Dermis blood vessel endothelial cell (primary cell): ENCODE results near the gene MANBA. TPM values are rescaled to one million over a fixed set of nuclear protein-coding genes. Genes with fewer than 3 reads are reported as not detected.
"Not testable (repeated sequence)": the region's sequence is repeated elsewhere in the genome, so short reads cannot be mapped to it uniquely, and the experiment has no call there.

ENCODE experiments used
- DNase-seq: peaks from one replicate; pipeline ENCODE4 v3.0.0; 2010
- total RNA-seq: library from RNA; depleted of rRNA; stranded (reverse); fragments of >200 nt; gene quantifications from 2 replicates; pipeline ENCODE4 v1.2.3, GENCODE V29; 2014

The MANBA gene
- total RNA-seq, 1 donor from 2014 or later = 25.7 TPM

DNA sequence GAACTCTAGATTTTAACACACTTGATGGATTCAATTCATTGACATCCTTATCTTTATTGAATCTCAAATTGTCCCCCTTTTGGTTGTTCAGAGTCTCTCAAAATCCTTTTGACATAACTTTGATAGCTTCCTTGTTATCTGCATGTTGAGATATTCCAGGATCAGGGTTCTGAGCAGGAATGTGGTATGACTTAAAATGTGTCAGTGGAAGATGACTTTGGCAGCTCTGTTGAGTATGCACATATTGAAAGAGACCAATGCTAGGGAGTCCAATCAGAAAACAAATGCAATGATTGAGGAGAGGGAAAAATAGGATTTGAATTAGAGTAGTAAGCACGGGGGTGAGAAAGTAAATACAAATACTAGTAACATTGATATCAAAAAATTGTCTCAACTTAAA is 93.8 kb downstream of the MANBA start:
- DNase-seq = no peak

DNA sequence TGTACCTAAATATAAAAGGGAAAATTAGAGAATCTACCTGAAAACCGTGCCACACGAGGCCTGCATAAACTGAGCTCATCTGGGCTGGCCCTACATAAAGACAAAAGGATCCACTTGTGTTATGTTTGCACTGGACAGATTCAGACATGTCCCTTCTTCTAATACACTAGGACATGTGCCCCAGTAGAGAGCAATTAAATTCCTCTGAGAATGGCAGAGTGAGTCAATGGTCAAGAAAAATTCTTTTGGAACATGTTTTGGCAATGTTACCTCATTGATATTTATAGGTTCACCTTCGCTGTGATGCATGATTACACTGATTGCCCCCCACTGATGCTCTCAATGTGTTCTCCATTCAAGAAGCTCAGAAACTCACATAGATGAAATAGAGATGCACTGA is 95.2 kb downstream of the MANBA start:
- no peak for DNase-seq

- DNase-seq = no peak
These were observed 97.7 kb downstream of the MANBA start for GRCh38 chr4:102663073-102663472.

DNA sequence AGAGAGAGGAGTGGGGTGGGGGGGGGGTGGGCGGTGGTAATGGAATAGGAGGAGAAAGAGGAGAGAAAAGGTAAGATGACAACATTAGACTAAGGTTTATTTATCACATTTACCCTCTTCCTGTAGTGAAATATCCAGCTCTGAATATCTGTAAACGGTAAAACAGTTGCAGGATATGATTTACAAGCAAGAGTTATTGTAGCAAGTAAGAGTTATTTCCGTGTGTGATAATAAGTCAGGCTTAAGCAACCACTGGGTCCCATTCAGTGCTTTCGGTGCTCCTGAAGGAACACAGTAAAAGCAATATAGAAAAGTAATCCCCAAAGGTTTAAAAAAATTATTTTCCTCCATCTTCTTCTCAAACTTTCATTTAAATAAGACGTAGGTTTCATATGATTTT is 103.6 kb downstream of the MANBA start:
- peak; percentile 7 for DNase-seq

GRCh38 chr4:102647117-102647516 is 113.7 kb downstream of the MANBA start:
- no peak for DNase-seq

DNA sequence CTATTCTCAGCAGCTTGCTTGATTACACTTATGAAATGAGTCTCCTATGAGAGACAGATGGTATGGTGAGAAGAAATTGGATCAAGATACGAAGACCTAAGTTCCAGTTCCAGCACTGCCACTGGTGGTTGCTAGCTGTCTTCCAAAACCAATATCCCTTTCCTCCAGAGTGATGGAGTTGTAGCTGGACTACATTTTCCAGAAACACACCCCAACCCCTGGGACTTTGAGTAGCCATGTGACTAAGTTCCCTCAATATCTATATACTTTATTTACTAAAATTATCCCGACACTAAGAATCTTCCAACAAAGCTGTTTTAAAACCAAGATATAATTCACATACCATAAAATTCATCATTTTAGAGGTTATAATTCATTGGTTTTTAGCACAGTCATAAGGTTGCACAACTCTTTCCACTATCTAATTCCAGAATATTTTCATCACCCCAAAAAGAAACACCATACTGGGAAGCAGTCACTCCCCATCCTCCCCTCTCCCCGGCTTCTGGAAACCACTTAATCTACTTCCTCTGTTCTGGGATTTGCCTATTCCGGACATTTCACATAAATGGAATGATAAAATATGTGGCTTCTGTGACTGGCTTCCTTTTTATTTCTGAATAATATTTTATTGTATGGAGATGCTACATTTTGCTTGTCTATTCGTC is 118.0 kb downstream of the MANBA start:
- no peak for DNase-seq

- DNase-seq = no peak
These were observed 119.0 kb downstream of the MANBA start for GRCh38 chr4:102641793-102642192.

DNA sequence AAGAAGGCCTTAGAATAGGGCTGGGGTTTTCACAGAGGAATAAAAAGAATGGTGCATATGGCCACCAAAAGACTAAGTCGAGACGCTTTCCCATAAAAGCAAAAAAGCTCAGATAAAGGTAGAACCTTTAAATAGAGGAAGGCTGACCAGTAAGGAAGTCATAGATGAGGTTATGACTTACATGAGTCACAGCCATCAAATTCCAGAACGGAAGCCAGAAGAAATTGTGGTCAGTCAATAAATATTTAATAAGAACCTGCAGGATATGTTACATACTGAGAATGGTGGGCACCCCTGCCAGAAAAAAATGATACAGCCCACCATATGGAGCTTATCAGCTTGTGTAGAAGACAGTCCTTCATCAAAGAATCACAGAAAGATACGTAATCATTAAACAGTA is 120.1 kb downstream of the MANBA start:
- peak; percentile 57 for DNase-seq

DNA sequence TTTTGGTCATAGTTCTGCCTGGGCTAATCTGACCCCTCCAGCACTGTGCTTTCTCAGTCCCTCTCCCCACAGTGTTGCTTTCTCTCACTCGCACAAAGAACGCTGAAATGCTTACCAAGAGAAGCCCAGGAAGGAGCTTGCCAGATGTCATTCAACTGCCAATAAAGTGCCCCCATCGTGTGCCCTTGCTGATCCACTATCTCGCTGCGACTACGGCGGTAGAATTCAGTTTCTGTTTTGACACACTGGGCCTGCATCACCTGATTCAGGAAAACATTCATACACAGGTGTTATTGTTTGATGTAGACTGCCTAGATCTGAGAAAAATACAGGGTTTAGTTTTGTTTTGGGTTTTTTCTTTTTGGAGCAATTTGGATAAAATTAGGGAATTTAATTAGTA is 121.2 kb downstream of the MANBA start:
- DNase-seq = no peak

DNA sequence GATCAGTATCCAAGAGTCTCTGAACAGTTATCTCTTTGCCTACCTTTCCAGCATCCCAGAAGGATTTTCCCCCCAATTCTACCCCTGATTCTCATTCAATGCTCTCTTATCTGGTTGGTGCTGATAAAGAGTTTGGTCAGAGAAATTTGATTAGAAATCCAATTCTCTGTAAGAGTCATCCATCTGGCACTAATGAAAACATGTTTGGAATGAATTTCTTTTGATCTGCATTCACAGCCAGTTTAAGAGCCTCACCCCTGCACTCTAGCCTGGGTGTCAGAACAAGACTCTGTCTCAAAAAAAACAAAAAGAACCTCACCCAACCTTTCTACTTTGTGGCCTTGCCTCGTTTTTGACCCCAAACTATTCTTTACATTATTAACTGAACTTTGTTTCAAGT is 122.1 kb downstream of the MANBA start:
- no peak for DNase-seq

DNA sequence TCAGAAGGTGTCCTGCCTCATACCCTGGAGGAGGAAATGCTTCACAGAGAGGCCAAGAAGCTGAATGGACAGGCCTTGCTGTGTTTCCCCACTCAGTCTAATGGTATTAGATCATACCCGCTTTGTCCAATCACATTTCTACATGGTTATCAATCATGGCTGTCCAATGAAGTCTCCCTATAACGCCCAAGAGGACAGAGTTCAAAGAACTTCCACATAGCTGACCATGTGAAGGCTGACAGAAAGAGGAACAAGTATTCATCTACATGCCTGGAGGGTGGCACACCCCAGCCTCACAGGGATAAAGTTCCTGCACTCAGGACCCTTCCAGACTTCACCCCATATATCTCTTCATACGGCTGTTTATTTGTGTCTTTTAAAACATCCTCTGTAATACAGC is 123.4 kb downstream of the MANBA start:
- no peak for DNase-seq

DNA sequence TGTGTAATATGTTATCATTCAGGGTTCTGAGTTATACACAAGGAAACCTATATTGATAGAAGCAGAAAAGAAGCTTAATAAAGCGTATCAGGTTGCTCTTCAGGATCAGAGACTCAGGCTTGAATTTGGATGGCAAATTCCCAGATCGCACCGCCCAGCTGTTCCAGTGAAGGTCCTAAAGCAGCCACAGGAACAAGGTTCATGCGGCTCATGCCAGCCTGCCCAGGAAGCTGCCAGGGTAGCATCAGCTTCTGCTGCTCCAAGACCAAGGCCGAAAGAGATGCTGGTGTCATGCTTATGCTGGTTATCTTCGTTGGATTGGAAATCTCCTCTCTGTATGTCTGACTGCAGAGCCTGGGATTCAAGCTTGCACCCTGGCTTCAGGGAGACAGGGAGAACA is 127.7 kb downstream of the MANBA start:
- DNase-seq = no peak

- DNase-seq = peak; percentile 55
These were observed 128.3 kb downstream of the MANBA start for GRCh38 chr4:102632241-102633065.

DNA sequence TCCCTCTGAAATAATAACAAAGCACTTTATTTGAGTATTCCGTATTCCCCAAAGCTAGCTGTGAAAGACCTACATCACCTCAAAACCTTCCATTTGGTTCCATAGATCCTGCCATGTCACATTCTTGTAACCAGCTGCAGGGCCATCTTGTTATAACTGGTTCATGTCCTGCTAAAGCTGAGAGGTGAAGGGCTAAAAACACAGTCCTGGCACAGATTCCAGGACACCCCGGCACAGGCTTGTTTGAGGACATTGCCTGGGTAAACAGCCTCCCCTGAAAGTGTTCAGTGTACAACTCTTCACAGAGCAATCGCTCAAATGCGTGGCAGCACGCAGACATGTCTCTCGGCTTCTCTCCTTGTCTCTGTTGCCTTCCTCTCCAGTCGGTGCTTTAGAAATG is 129.2 kb downstream of the MANBA start:
- DNase-seq = no peak

GRCh38 chr4:102629673-102630072 is 131.1 kb downstream of the MANBA start:
- no peak for DNase-seq

DNA sequence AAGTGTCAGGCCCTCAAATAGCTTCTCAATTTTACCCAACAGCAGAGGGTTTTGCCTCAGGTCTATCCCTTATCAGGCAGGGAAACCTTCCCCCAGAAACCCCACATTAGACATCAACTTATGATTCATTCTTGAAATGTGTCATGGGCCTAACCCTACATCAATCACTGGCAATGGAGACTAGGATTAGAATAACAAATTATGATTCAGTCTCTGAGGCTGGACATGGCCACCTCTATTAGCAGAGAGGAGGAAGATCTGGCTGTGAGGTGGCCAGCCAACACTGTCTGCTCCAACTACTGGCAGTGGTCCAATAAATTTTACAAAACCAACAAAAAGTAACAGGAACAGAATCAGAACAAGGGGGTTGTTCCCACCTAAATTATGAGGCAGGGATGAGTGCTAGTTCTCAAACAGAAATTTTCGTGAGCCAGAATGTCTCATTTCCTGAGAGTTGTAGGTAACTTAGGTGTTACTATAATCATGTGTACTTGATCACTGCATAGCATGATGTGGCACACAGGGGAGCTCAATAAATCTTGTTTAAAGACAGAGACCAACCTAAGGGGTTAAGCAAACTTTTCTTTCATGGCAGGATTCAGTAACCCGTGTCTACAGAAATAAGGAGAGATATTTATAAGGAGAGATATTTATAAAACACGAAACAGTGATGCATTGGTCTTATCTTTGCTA is 132.8 kb downstream of the MANBA start:
- DNase-seq = peak; percentile 50

- DNase-seq = peak; percentile 23
These were observed 135.4 kb downstream of the MANBA start for GRCh38 chr4:102625232-102625930.

GRCh38 chr4:102624505-102624904 is 136.3 kb downstream of the MANBA start:
- no peak for DNase-seq

DNA sequence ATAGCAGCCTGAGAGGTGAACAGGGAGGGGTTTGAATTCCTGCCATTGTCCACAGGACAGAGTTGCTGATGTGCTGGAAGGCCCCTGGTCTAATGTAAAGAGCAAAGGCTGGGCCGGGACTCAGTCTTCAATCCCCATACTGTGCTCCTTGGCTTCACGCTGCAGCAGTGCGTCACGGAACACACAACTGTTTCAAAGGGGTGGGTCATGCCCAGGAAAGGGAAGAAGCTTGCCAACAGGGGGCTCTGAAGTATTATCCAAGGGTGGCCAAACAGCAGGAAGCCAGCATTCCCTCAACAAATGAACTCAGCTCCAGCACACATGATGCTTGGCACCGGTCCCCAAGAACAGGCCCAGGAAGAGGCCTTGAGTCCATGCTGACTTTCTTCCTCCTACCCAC is 137.1 kb downstream of the MANBA start:
- peak; percentile 67 for DNase-seq

- DNase-seq = peak; percentile 77
These were observed 139.9 kb downstream of the MANBA start for GRCh38 chr4:102620697-102621497.

DNA sequence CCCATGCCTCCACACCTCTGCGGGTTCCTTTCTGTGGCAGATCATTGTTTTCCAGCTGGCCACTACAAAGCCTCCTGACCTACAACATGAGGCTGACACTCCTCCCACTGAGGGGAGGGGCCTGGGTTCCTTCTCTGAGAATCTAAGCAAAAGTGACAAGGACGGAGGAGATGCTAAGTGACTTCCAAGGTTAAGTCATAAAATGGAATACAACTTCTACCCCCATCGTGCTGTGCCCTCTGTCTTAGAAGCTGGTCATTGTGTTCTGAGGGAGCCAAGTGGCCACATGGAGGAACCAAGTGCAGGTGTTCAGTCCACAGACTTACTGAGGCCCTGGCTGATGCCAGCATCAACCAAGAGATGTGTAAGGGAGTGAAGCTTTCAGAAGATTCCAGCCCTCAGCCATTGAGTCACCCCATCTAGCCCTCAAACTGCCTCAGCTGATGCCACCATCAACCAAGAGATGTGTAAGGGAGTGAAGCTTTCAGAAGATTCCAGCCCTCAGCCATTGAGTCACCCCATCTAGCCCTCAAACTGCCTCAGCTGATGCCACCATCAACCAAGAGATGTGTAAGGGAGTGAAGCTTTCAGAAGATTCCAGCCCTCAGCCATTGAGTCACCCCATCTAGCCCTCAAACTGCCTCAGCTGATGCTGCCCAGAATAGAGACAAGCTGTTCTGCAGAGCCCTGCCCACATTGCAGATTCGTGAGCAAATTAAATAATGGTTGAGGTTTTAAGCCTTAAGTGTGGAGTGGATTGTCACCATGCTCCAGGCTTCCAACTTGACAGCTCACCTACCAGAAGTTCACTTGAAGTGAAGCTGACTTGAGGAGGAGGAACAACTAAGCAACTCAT is 140.8 kb downstream of the MANBA start:
- DNase-seq = not testable (repeated sequence)
